ENCODE measurements around the gene PLXNA3. TPM values are rescaled to one million over a fixed set of nuclear protein-coding genes. Genes with fewer than 3 reads are reported as not detected.

Gene PLXNA3
- polyA plus RNA-seq, 1 experiment, result 20.5 TPM

DNA sequence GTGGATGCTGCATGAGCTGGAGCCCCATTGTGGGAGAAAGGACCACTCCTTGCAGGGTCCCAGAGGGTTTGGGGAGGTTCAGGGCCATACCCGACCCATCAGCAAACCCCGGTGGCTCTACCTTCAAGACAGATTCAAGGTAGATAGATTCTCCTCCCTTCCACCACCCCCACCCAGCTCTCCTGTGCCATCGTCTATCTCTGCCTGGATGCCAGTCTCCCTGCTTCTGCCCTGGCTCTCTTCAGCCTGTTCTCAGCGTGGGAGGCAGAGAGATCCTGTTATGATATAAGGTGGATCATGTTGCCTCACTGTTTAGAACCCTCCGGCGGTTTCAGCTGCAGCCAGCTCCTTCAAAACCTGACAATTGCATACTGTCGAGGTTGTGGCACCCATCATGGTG lies 15.6 kb downstream of the PLXNA3 start:
- no peak overlapping the region for H3K27ac ChIP-seq (ENCODE audit: low read depth, low read length)
- TF ChIP-seq, protein P1, sequence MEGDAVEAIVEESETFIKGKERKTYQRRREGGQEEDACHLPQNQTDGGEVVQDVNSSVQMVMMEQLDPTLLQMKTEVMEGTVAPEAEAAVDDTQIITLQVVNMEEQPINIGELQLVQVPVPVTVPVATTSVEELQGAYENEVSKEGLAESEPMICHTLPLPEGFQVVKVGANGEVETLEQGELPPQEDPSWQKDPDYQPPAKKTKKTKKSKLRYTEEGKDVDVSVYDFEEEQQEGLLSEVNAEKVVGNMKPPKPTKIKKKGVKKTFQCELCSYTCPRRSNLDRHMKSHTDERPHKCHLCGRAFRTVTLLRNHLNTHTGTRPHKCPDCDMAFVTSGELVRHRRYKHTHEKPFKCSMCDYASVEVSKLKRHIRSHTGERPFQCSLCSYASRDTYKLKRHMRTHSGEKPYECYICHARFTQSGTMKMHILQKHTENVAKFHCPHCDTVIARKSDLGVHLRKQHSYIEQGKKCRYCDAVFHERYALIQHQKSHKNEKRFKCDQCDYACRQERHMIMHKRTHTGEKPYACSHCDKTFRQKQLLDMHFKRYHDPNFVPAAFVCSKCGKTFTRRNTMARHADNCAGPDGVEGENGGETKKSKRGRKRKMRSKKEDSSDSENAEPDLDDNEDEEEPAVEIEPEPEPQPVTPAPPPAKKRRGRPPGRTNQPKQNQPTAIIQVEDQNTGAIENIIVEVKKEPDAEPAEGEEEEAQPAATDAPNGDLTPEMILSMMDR (IDR thresholded peaks at IDR 0.05; ENCODE audit: low read depth, low read length), result no peak
- H3K9me3 ChIP-seq (ENCODE audit: control insufficient read depth, insufficient read depth, low read length), result no peaks in the 10 kb centered on the region; the same call in 1 of the 2 replicates
- ChIA-PET POLR2A (interaction anchor here (1.1 kb wide), 1 partner anchor 17 kb away, joined by 5 read pairs; the partner anchor contains the start of gene SLC10A3), CTCF (no interaction called here)
- DNase-seq (ENCODE audit: low read depth, low spot score), result no peak
- H3K4me3 ChIP-seq (ENCODE audit: low read depth, low read length), result no peak overlapping the region
- no peaks in the 10 kb centered on the region for H3K27me3 ChIP-seq (ENCODE audit: control insufficient read depth, insufficient read depth, low read length)

DNA sequence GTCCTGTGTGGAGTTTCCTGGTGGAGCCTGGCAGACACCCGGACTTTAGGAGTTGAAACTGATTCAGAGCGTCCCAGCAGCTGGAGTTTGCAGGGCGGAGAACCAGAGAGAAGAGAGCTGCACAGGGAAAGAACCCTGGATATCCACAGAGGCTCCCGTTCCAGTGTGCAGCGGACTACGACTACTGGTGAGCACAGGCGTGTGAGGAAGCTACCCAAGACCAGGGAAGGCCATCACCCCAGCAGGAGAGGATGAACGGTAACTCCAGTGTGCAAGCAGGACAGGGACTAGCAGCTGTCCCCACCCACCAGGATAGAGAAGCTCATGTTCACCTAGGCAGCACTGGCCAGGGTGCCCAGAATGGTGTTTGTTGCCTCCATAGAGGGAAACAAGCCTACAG lies 18.7 kb downstream of the PLXNA3 start:
- peaks cover 6% of the 10 kb centered on the region; the same call in 1 of the 2 replicates for H3K9me3 ChIP-seq (ENCODE audit: control insufficient read depth, insufficient read depth, low read length)
- POLR2A ChIA-PET, result interaction anchor here (0.7 kb wide), 1 partner anchor 12 kb away, joined by 3 read pairs; no protein-coding TSS in a partner anchor
- H3K4me3 ChIP-seq (ENCODE audit: low read depth, low read length), result no peak overlapping the region
- CTCF ChIA-PET, result no interaction called here
- no peak overlapping the region for H3K27ac ChIP-seq (ENCODE audit: low read depth, low read length)
- H3K27me3 ChIP-seq (ENCODE audit: control insufficient read depth, insufficient read depth, low read length), result no peaks in the 10 kb centered on the region
- TF ChIP-seq, protein P1 (IDR thresholded peaks at IDR 0.05; ENCODE audit: low read depth, low read length), result no peak
- no peak for DNase-seq (ENCODE audit: low read depth, low spot score)

DNA sequence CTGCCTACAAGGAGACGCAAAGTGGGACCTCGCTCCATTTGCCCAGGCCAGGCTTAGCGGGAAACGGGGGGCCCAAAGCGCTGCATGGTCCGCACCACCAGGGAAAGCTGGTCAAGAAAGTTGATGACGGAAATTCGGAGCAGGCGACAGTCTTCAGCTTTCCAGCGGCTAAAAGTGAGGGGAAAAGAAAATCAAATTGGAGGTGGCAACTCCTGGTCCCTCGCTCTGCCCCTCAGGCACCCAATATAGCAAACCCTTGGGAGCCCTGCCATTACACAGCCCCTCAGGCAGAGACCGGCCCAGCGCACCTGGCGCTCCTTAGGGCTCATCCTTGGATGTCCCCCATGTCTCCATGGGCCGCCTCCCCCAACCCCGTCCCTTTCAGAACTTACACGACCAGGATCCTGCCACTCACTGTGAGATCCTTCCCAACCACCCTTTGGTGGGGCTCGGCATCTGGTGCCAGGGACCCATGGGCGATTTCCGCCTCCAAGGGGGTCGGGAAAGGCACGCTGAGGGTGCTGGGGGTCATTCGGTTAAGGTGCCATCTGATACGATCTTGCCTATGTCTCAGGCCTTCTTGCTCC lies 19.9 kb downstream of the PLXNA3 start:
- peak overlapping the region; percentile 61 for H3K4me3 ChIP-seq (ENCODE audit: low read depth, low read length)
- CTCF ChIA-PET, result no interaction called here
- no peak for DNase-seq (ENCODE audit: low read depth, low spot score)
- peaks cover 6% of the 10 kb centered on the region; the same call in 1 of the 2 replicates for H3K9me3 ChIP-seq (ENCODE audit: control insufficient read depth, insufficient read depth, low read length)
- TF ChIP-seq, protein P1 (IDR thresholded peaks at IDR 0.05; ENCODE audit: low read depth, low read length), result no peak
- POLR2A ChIA-PET, result interaction anchor here (0.5 to 2.1 kb wide), 3 partner anchors 12 to 61 kb away, joined by 3 to 11 read pairs (median 5); partner anchors contain the start of genes FAM3A and SLC10A3
- H3K27ac ChIP-seq (ENCODE audit: low read depth, low read length), result no peak overlapping the region
- H3K27me3 ChIP-seq (ENCODE audit: control insufficient read depth, insufficient read depth, low read length), result no peaks in the 10 kb centered on the region

DNA sequence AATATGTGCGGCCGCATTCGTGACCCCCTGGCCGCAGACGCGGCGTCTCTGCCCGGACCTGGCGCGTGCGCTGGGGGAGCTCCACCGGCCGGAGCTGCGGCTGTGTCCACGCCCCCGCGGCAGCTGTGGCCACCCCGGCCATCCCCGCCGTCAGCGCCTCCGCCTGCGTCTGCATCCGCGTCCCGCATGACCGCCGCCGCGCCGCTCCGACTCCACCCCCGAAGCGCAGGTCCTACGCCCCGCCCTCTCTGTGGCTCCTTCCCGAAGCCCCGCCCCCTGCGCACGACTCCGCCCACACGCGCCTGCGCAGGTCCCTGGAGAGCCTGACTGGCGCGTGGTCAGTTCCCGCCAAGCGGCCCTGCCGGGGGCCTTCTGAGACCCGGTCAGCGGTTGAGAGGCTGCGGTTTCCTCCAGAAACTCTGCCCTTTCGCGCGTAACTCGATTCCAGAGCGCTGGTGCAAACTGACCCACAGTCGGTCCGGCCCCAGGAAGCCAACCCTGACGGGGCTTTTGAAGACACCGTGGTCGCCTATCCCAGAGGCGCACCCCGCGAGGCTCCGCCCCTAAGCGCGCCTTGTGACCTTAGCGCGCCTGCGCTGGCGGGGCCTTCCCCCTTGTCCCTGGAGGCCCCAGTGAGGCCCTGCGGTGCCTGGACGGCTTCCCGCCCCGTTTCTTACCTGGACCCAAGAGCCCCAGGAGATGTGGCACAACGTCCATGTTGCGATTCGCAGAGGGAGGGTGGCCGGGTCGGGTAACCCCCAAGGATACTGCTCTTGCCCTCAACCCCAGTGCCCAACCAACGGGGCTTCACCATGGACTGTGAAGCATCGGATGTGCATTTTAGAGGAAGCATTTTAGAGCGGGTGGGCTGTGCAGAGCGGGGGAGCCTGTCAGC lies 20.9 kb downstream of the PLXNA3 start, which contains the start of gene LAGE3:
LAGE3 (minus strand) TSS at position 554 of the 895 bp plus-strand sequence; CDS start at position 188, 366 bp downstream.
- ChIA-PET POLR2A (interaction anchor here (0.5 to 2.1 kb wide), 4 partner anchors 11 to 62 kb away, joined by 3 to 11 read pairs (median 4); partner anchors contain the start of genes FAM3A and SLC10A3), CTCF (no interaction called here)
- peak; percentile 69 for DNase-seq (ENCODE audit: low read depth, low spot score)
- Histone ChIP-seq H3K27me3 (ENCODE audit: control insufficient read depth, insufficient read depth, low read length) (no peaks in the 10 kb centered on the region), H3K27ac (ENCODE audit: low read depth, low read length) (no peak within 1 kb of the TSS), H3K4me3 (ENCODE audit: low read depth, low read length) (peak within 1 kb of the TSS; percentile 61), H3K9me3 (ENCODE audit: control insufficient read depth, insufficient read depth, low read length) (peaks cover 6% of the 10 kb centered on the region; the same call in 1 of the 2 replicates)
- TF ChIP-seq, protein P1 (IDR thresholded peaks at IDR 0.05; ENCODE audit: low read depth, low read length), result no peak
